Testis (tissue), 5 donors: ENCODE data around the gene PLCB2. TPM values are rescaled to one million over a fixed set of nuclear protein-coding genes. Genes with fewer than 3 reads are reported as not detected.

ENCODE experiments used
- DNase-seq: peaks from one replicate; pipeline ENCODE4 v3.0.0-alpha.2; 2019
- H3K27ac ChIP-seq, 2 donors: fragments of 200-600 bp; sonication (generic); one replicate each; pipeline ENCODE4 v1.5.1; 2019
- H3K27me3 ChIP-seq: fragments of 200-600 bp; sonication (generic); one replicate; pipeline ENCODE4 v1.5.1; 2019
- H3K36me3 ChIP-seq: fragments of 200-600 bp; sonication (generic); one replicate; pipeline ENCODE4 v1.5.1; 2017; ENCODE audit warnings: low read depth; ENCODE audit errors: missing control alignments
- H3K4me1 ChIP-seq: fragments of 200-600 bp; sonication (generic); one replicate; pipeline ENCODE4 v1.5.1; 2019
- H3K4me3 ChIP-seq, 2 donors: fragments of 200-600 bp; sonication (generic); one replicate each; pipeline ENCODE4 v1.5.1; 2017 to 2019
- H3K9me3 ChIP-seq: fragments of 200-600 bp; sonication (generic); one replicate; pipeline ENCODE4 v1.5.1; 2017
- POLR2A ChIP-seq: fragments of 450-650 bp; IDR thresholded peaks from one replicate; pipeline ENCODE4 v1.6.1; 2017; ENCODE audit warnings: antibody characterized with exemption, mild to moderate bottlenecking, moderate library complexity
- WGBS, 2 donors: methylation state at CpG; one replicate each; pipeline ENCODE4 v1.1.5; 2018; 5-methylcytosine and 5-hydroxymethylcytosine counted together
- intact Hi-C: fragments of 100-400 bp; cut with DNase I; formaldehyde crosslinking; loops from one replicate; pipeline ENCODE4 v1.15.1; 2023; ENCODE audit warnings: low total_unique reads
- long read RNA-seq, 2 donors: transcript quantifications; one replicate each; lab custom pipeline, GENCODE V29; 2026
- polyA plus RNA-seq: library from polyadenylated mRNA; stranded (reverse); fragments of 350-450 nt; fragmentation: Illumina TruSeq; extraction: RNeasy Lipid Tissue Mini Kit (QIAGEN cat#74804); gene quantifications from one replicate; pipeline ENCODE4 v1.2.3, GENCODE V29; 2014; ENCODE audit warnings: low read depth, low replicate concordance; ENCODE audit not compliant: insufficient read depth
- total RNA-seq, 2 donors: library from RNA; depleted of rRNA; stranded (reverse); fragments of >200 nt; gene quantifications; one replicate each; pipeline ENCODE4 v1.2.3, GENCODE V29; 2016
- TF ChIP-seq, protein P1 (sequence below), 3 experiments: fragments of 450-650 bp in 2 of 3; fragments of 200-600 bp in 1 of 3; sonication (generic) in 1 of 3; IDR thresholded peaks; one replicate each; pipeline ENCODE4 v1.5.1; 2016 to 2019; ENCODE audit warnings: antibody characterized with exemption in 3 of 3, mild to moderate bottlenecking in 2 of 3, moderate library complexity in 1 of 3

PLCB2 gene, protein sequence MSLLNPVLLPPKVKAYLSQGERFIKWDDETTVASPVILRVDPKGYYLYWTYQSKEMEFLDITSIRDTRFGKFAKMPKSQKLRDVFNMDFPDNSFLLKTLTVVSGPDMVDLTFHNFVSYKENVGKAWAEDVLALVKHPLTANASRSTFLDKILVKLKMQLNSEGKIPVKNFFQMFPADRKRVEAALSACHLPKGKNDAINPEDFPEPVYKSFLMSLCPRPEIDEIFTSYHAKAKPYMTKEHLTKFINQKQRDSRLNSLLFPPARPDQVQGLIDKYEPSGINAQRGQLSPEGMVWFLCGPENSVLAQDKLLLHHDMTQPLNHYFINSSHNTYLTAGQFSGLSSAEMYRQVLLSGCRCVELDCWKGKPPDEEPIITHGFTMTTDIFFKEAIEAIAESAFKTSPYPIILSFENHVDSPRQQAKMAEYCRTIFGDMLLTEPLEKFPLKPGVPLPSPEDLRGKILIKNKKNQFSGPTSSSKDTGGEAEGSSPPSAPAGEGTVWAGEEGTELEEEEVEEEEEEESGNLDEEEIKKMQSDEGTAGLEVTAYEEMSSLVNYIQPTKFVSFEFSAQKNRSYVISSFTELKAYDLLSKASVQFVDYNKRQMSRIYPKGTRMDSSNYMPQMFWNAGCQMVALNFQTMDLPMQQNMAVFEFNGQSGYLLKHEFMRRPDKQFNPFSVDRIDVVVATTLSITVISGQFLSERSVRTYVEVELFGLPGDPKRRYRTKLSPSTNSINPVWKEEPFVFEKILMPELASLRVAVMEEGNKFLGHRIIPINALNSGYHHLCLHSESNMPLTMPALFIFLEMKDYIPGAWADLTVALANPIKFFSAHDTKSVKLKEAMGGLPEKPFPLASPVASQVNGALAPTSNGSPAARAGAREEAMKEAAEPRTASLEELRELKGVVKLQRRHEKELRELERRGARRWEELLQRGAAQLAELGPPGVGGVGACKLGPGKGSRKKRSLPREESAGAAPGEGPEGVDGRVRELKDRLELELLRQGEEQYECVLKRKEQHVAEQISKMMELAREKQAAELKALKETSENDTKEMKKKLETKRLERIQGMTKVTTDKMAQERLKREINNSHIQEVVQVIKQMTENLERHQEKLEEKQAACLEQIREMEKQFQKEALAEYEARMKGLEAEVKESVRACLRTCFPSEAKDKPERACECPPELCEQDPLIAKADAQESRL
- total RNA-seq (1 to 10 TPM; 8.8 to 9.7 TPM), polyA plus RNA-seq (13.6 TPM)
- long read RNA-seq, donor 1, result 0 reads
- long read RNA-seq, donor 2, result 0 reads

DNA sequence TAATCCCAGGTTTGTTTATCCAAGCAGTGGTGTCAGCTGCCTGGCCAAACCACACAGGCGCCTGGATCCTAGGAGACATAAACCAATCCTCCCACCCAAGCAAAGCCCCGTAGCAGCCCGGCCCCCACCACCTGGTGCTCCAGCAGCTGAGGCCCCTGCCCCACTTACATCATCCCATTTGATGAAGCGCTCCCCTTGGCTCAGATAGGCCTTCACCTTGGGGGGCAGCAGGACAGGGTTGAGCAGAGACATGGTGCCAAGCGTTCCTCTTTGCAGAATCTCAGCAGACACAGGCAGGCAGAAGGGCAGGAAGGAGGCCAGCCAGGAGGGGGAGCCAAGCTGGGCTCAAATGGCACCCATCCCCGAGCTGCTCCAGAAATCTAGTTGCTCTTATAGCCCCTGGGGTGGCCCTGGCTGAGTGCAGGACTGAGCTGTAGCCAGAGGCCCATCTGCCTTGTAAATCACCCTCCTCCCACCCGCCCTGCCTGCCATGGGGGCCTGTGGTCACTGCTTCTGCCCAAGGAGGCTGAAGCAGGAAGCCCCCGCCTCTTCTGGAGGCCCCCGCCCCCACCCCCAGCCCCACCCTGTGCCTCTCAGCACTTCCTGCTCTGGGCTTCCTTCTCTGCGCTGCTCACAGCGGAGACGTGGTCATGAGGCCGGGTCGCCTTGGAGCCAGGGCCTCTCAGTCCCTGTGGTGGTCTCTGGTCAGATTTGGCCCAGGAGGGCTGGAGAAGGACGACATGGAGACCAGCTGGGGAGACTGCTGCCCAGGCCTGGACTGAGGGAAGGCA, at the start of gene PLCB2:
TSS of gene PLCB2 (minus strand) at position 515 of the 791 bp plus-strand sequence. CDS start at position 252, 263 bp downstream.
- TF ChIP-seq POLR2A, result no peak
- TF ChIP-seq, protein P1, sequence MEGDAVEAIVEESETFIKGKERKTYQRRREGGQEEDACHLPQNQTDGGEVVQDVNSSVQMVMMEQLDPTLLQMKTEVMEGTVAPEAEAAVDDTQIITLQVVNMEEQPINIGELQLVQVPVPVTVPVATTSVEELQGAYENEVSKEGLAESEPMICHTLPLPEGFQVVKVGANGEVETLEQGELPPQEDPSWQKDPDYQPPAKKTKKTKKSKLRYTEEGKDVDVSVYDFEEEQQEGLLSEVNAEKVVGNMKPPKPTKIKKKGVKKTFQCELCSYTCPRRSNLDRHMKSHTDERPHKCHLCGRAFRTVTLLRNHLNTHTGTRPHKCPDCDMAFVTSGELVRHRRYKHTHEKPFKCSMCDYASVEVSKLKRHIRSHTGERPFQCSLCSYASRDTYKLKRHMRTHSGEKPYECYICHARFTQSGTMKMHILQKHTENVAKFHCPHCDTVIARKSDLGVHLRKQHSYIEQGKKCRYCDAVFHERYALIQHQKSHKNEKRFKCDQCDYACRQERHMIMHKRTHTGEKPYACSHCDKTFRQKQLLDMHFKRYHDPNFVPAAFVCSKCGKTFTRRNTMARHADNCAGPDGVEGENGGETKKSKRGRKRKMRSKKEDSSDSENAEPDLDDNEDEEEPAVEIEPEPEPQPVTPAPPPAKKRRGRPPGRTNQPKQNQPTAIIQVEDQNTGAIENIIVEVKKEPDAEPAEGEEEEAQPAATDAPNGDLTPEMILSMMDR (IDR thresholded peaks at IDR 0.05), result no peak
- intact Hi-C loops, result no loop called here
- H3K27ac ChIP-seq, result no peak within 1 kb of the TSS
- H3K27me3 ChIP-seq, result no peaks in the 10 kb centered on the region
- peak; percentile 22 for DNase-seq
- no peaks in the 10 kb centered on the region for H3K36me3 ChIP-seq
- no peaks in the 10 kb centered on the region for H3K4me1 ChIP-seq
- no peaks in the 10 kb centered on the region for H3K9me3 ChIP-seq
- WGBS, 2 donors, result 70 to 86% methylated on average over 7 to 12 of the region's 15 CpGs
- H3K4me3 ChIP-seq, result no peak within 1 kb of the TSS

DNA sequence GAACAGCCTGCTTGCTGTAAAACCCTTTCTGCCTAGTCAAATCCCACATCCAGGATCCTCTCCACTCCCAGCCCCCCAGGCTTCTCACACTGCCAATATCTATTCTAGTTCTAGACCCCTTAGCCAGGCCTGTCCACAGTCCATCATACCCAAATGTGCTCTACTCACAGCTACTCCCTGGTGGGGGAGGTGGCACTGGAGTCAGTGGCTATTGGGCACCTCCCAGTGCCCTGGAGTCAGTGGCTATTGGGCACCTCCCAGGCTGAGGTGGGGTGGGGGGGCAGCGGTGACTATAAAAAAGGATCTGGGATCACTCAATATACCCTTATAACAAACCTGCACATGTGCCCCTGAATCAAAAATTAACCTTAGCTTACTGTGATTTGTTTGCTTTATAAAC, 49.5 kb upstream of the PLCB2 start:
- TF ChIP-seq, protein P1 (IDR thresholded peaks at IDR 0.05), result no peak
- no peak for TF ChIP-seq POLR2A
- H3K36me3 ChIP-seq, result no peaks in the 10 kb centered on the region
- H3K4me3 ChIP-seq, result peak overlapping the region; percentile 57 to 65
- 38 to 43% methylated on average over 1 of the region's 1 CpG for WGBS, 2 donors
- H3K9me3 ChIP-seq, result no peaks in the 10 kb centered on the region
- H3K27me3 ChIP-seq, result no peaks in the 10 kb centered on the region
- no peak for DNase-seq
- H3K27ac ChIP-seq, result no peak overlapping the region
- intact Hi-C loops, result no loop called here
- peaks cover 16% of the 10 kb centered on the region for H3K4me1 ChIP-seq

DNA sequence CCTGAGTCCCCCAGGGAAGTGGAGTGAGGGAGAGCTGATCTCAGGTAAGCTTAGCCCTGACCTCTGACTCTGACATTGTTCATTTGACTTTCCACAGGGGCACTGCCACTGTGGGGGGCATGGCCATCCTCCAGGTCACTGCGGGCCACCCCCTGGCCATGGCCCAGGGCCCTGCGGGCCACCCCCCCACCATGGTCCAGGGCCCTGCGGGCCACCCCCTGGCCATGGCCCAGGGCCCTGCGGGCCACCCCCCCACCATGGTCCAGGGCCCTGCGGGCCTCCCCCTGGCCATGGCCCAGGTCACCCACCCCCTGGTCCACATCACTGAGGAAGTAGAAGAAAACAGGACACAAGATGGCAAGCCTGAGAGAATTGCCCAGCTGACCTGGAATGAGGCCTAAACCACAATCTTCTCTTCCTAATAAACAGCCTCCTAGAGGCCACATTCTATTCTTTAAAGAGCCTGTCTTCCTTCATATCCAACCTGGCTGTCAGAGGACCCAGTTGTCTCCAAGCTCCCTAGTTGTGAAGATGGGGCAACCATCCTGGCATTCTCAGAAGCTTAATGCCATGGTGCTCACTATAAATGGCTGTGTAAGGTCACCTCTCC, 48.3 kb upstream of the PLCB2 start:
- no peaks in the 10 kb centered on the region for H3K36me3 ChIP-seq
- no peaks in the 10 kb centered on the region for H3K9me3 ChIP-seq
- 81% methylated on average over 5 of the region's 5 CpGs; no CpG with 5 or more reads in 1 of the 2 donors for WGBS, 2 donors
- intact Hi-C loops, result no loop called here
- TF ChIP-seq, protein P1 (IDR thresholded peaks at IDR 0.05), result no peak
- no peak overlapping the region for H3K27ac ChIP-seq
- H3K27me3 ChIP-seq, result no peaks in the 10 kb centered on the region
- H3K4me1 ChIP-seq, result peaks cover 16% of the 10 kb centered on the region
- H3K4me3 ChIP-seq, result no peak overlapping the region
- DNase-seq, result no peak
